Endothelial cell of umbilical vein (primary cell): ENCODE results near the gene LAMC2.

Experiments used
- EZH2 ChIP-seq: IDR thresholded peaks from 2 replicates; pipeline ENCODE4 v1.6.1; 2012; ENCODE audit warnings: borderline replicate concordance, low read depth, mild to moderate bottlenecking, moderate library complexity, low read length, inconsistent platforms; ENCODE audit not compliant: severe bottlenecking
- FOS ChIP-seq: IDR thresholded peaks from 2 replicates; pipeline ENCODE4 v1.6.1; 2011; ENCODE audit warnings: mild to moderate bottlenecking, low read length, moderate library complexity, borderline replicate concordance; ENCODE audit not compliant: insufficient read depth
- JUN ChIP-seq: IDR thresholded peaks from 2 replicates; pipeline ENCODE4 v1.6.1; 2011; ENCODE audit warnings: borderline replicate concordance, low read depth; ENCODE audit not compliant: insufficient read length, insufficient read depth
- MYC ChIP-seq: IDR thresholded peaks from one replicate; pipeline ENCODE4 v1.6.1; 2011; ENCODE audit warnings: mild to moderate bottlenecking, low read depth, low read length
- POLR2A ChIP-seq: IDR thresholded peaks from 2 replicates; pipeline ENCODE4 v1.6.1; 2012; ENCODE audit warnings: low read depth, mild to moderate bottlenecking, control low read depth, low read length
- POLR2AphosphoS5 ChIP-seq: IDR thresholded peaks from 2 replicates; pipeline ENCODE4 v1.6.1; 2012; ENCODE audit warnings: low read depth, mild to moderate bottlenecking, control low read depth, low read length, moderate library complexity; ENCODE audit not compliant: insufficient read depth
- TF ChIP-seq, protein P1 (sequence below), 2 donors: IDR thresholded peaks; 1 replicate in 1 of 2; 2 replicates in 1 of 2; pipeline ENCODE4 v1.5.1; 2011; ENCODE audit warnings: low read length in 2 of 2, mild to moderate bottlenecking in 2 of 2, moderate library complexity in 2 of 2, control low read depth in 1 of 2, inconsistent platforms in 1 of 2, low read depth in 1 of 2; ENCODE audit not compliant: insufficient read depth in 1 of 2; ENCODE audit errors: extremely low read depth in 1 of 2
- TF ChIP-seq, protein P2 (sequence below): IDR thresholded peaks from 2 replicates; pipeline ENCODE4 v1.6.1; 2011; ENCODE audit not compliant: insufficient read depth, insufficient read length

- TF ChIP-seq FOS (no peak), EZH2 (no peak), POLR2A (no peak), JUN (no peak), POLR2AphosphoS5 (no peak), MYC (no peak)
- TF ChIP-seq, protein P1, sequence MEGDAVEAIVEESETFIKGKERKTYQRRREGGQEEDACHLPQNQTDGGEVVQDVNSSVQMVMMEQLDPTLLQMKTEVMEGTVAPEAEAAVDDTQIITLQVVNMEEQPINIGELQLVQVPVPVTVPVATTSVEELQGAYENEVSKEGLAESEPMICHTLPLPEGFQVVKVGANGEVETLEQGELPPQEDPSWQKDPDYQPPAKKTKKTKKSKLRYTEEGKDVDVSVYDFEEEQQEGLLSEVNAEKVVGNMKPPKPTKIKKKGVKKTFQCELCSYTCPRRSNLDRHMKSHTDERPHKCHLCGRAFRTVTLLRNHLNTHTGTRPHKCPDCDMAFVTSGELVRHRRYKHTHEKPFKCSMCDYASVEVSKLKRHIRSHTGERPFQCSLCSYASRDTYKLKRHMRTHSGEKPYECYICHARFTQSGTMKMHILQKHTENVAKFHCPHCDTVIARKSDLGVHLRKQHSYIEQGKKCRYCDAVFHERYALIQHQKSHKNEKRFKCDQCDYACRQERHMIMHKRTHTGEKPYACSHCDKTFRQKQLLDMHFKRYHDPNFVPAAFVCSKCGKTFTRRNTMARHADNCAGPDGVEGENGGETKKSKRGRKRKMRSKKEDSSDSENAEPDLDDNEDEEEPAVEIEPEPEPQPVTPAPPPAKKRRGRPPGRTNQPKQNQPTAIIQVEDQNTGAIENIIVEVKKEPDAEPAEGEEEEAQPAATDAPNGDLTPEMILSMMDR (IDR thresholded peaks at IDR 0.05; ENCODE audit: extremely low read depth in 1 of 2, insufficient read depth in 1 of 2, low read depth in 1 of 2, low read length in 2 of 2): no peak
- TF ChIP-seq, protein P2, sequence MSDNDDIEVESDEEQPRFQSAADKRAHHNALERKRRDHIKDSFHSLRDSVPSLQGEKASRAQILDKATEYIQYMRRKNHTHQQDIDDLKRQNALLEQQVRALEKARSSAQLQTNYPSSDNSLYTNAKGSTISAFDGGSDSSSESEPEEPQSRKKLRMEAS: no peak
Measured at GRCh38 chr1:183290628-183291027, 104.6 kb downstream of the LAMC2 start.
